Measurements from ENCODE around the gene DENR. TPM values are rescaled to one million over a fixed set of nuclear protein-coding genes. Genes with fewer than 3 reads are reported as not detected.
"Not testable (repeated sequence)": the region's sequence is repeated elsewhere in the genome, so short reads cannot be mapped to it uniquely, and the experiment has no call there.

DENR gene
- total RNA-seq, 1 donor from 2014 or later: 18.2 TPM

GRCh38 chr12:122790393-122791075, 37.9 kb downstream of the DENR start:
- no peak overlapping the region for H3K4me3 ChIP-seq

GRCh38 chr12:122793685-122794106, 41.1 kb downstream of the DENR start:
- intact Hi-C loops (cut with DNase I): no loop called here
- TF ChIP-seq POLR2A (IDR thresholded peaks at IDR 0.05): no peak
- peak; percentile 38 to 72 (median 51) for TF ChIP-seq CTCF (IDR thresholded peaks at IDR 0.05)
- peak in 1 of 2 donors; percentile 43 for TF ChIP-seq POLR2AphosphoS5 (IDR thresholded peaks at IDR 0.05; ENCODE audit: insufficient read depth in 1 of 2, low read depth in 1 of 2)
- H3K36me3 ChIP-seq: no peaks in the 10 kb centered on the region
- H3K9me3 ChIP-seq: no peaks in the 10 kb centered on the region
- no peak overlapping the region for H3K27ac ChIP-seq
- H3K4me1 ChIP-seq: no peaks in the 10 kb centered on the region
- no peak overlapping the region for H3K4me3 ChIP-seq
- H3K27me3 ChIP-seq: no peaks in the 10 kb centered on the region
- no peak for DNase-seq (ENCODE audit: extremely low spot score in 2 of 2)

More at GRCh38 chr12:122790393-122791075, 37.9 kb downstream of the DENR start:
- TF ChIP-seq POLR2AphosphoS5 (IDR thresholded peaks at IDR 0.05; ENCODE audit: insufficient read depth in 1 of 2, low read depth in 1 of 2): no peak
- no peak for TF ChIP-seq CTCF (IDR thresholded peaks at IDR 0.05)
- no peak for TF ChIP-seq POLR2A (IDR thresholded peaks at IDR 0.05)
- H3K9me3 ChIP-seq: no peaks in the 10 kb centered on the region
- no peak overlapping the region for H3K27ac ChIP-seq
- no peak for DNase-seq (ENCODE audit: extremely low spot score in 2 of 2)
- intact Hi-C loops (cut with DNase I): no loop called here
- H3K4me1 ChIP-seq: no peaks in the 10 kb centered on the region
- no peaks in the 10 kb centered on the region for H3K36me3 ChIP-seq
- H3K27me3 ChIP-seq: no peaks in the 10 kb centered on the region

GRCh38 chr12:122795807-122796206, 43.2 kb downstream of the DENR start:
- intact Hi-C loops (cut with DNase I): no loop called here
- no peaks in the 10 kb centered on the region for H3K36me3 ChIP-seq
- no peaks in the 10 kb centered on the region for H3K4me1 ChIP-seq
- no peak for DNase-seq (ENCODE audit: extremely low spot score in 2 of 2)
- no peaks in the 10 kb centered on the region for H3K9me3 ChIP-seq
- no peak overlapping the region for H3K4me3 ChIP-seq
- no peak overlapping the region for H3K27ac ChIP-seq
- TF ChIP-seq POLR2A (IDR thresholded peaks at IDR 0.05) (no peak), CTCF (IDR thresholded peaks at IDR 0.05) (no peak), POLR2AphosphoS5 (IDR thresholded peaks at IDR 0.05; ENCODE audit: insufficient read depth in 1 of 2, low read depth in 1 of 2) (no peak)
- no peaks in the 10 kb centered on the region for H3K27me3 ChIP-seq

- Histone ChIP-seq H3K9me3 (no peaks in the 10 kb centered on the region), H3K36me3 (no peaks in the 10 kb centered on the region), H3K27ac (no peak overlapping the region), H3K27me3 (no peaks in the 10 kb centered on the region), H3K4me3 (no peak overlapping the region), H3K4me1 (no peaks in the 10 kb centered on the region)
- no peak for TF ChIP-seq CTCF (IDR thresholded peaks at IDR 0.05)
- no peak for TF ChIP-seq POLR2A (IDR thresholded peaks at IDR 0.05)
- no peak for TF ChIP-seq POLR2AphosphoS5 (IDR thresholded peaks at IDR 0.05; ENCODE audit: insufficient read depth in 1 of 2, low read depth in 1 of 2)
- intact Hi-C loops (cut with DNase I): no loop called here
- DNase-seq (ENCODE audit: extremely low spot score in 2 of 2): no peak
Measured at GRCh38 chr12:122799641-122800243, 47.1 kb downstream of the DENR start.

- TF ChIP-seq POLR2A (IDR thresholded peaks at IDR 0.05): no peak
- TF ChIP-seq CTCF (IDR thresholded peaks at IDR 0.05): no peak
- no peak for TF ChIP-seq POLR2AphosphoS5 (IDR thresholded peaks at IDR 0.05; ENCODE audit: insufficient read depth in 1 of 2, low read depth in 1 of 2)
- Histone ChIP-seq H3K9me3 (no peaks in the 10 kb centered on the region), H3K27me3 (no peaks in the 10 kb centered on the region), H3K36me3 (no peaks in the 10 kb centered on the region), H3K4me3 (no peak overlapping the region), H3K27ac (no peak overlapping the region), H3K4me1 (no peaks in the 10 kb centered on the region)
- intact Hi-C loops (cut with DNase I): no loop called here
- no peak for DNase-seq (ENCODE audit: extremely low spot score in 2 of 2)
Measured at GRCh38 chr12:122803937-122804336, 51.3 kb downstream of the DENR start.

- H3K36me3 ChIP-seq; H3K4me3 ChIP-seq; DNase-seq (ENCODE audit: extremely low spot score in 2 of 2); H3K27me3 ChIP-seq; H3K27ac ChIP-seq; intact Hi-C loops (cut with DNase I); H3K9me3 ChIP-seq; H3K4me1 ChIP-seq: not testable (repeated sequence)
Measured at GRCh38 chr12:122804957-122805356, 52.3 kb downstream of the DENR start.

Measured in vagina (tissue), 2 donors.